Stomach (tissue), 9 donors: ENCODE measurements around the gene STXBP6. TPM values are rescaled to one million over a fixed set of nuclear protein-coding genes. Genes with fewer than 3 reads are reported as not detected.

Source experiments
- DNase-seq, 2 donors: peaks; one replicate each; pipeline versions ENCODE4 v3.0.0 to v3.0.0-alpha.2; 2013 to 2019
- H3K27ac ChIP-seq, 5 donors: fragments of 200-600 bp in 4 of 5; sonication (generic) in 4 of 5; one replicate each; pipeline ENCODE4 v1.5.1; 2013 to 2019; ENCODE audit warnings: mild to moderate bottlenecking in 1 of 5, moderate library complexity in 1 of 5
- H3K27me3 ChIP-seq, 3 donors: fragments of 200-600 bp; sonication (generic); one replicate each; pipeline ENCODE4 v1.5.1; 2017 to 2019; ENCODE audit warnings: mixed run types in 1 of 3
- H3K36me3 ChIP-seq, 4 donors: fragments of 200-600 bp; sonication (generic); 1 replicate in 3 of 4; 2 replicates in 1 of 4; pipeline ENCODE4 v1.5.1; 2016 to 2019
- H3K4me1 ChIP-seq, 4 donors: fragments of 200-600 bp; sonication (generic); one replicate each; pipeline ENCODE4 v1.5.1; 2016 to 2019
- H3K4me3 ChIP-seq, 4 donors: fragments of 200-600 bp; sonication (generic) in 3 of 4; one replicate each; pipeline ENCODE4 v1.5.1; 2016 to 2019; ENCODE audit warnings: mild to moderate bottlenecking in 1 of 4
- H3K9me3 ChIP-seq, 4 donors: fragments of 200-600 bp; sonication (generic); one replicate each; pipeline ENCODE4 v1.5.1; 2016 to 2019
- EP300 ChIP-seq: sonication (generic); formaldehyde crosslinking; IDR thresholded peaks from one replicate; pipeline ENCODE4 v1.6.1; 2017; ENCODE audit warnings: antibody characterized with exemption
- POLR2A ChIP-seq, 4 donors: fragments of 450-650 bp; IDR thresholded peaks; one replicate each; pipeline ENCODE4 v1.6.1; 2016; ENCODE audit warnings: antibody characterized with exemption in 4 of 4, control low read depth in 2 of 4, mild to moderate bottlenecking in 1 of 4, moderate library complexity in 1 of 4
- POLR2AphosphoS5 ChIP-seq, 3 donors: sonication (generic); formaldehyde crosslinking; IDR thresholded peaks; one replicate each; pipeline ENCODE4 v1.6.1; 2016; ENCODE audit warnings: antibody characterized with exemption in 3 of 3
- WGBS, 5 donors: extraction: QIAGEN DNeasy Blood & Tissue Kit in 3 of 5; methylation state at CpG; one replicate each; pipeline versions ENCODE4 v1.1.5 to v1.1.7; 2013 to 2018; 5-methylcytosine and 5-hydroxymethylcytosine counted together
- intact Hi-C: fragments of 100-400 bp; cut with DNase I; formaldehyde crosslinking; loops from one replicate; pipeline ENCODE4 v1.15.1; 2023; ENCODE audit warnings: low total_unique reads
- polyA plus RNA-seq, 3 donors: library from polyadenylated mRNA; stranded (reverse); fragments of 200-250 nt; gene quantifications; one replicate each; pipeline ENCODE4 v1.2.3, GENCODE V29; 2013
- total RNA-seq, 5 donors: library from RNA; depleted of rRNA; stranded (reverse); fragments of >200 nt; gene quantifications; one replicate each; pipeline versions ENCODE4 v1.1.0 to v1.2.3, GENCODE V29; 2014 to 2016
- TF ChIP-seq, protein P1 (sequence below), 7 experiments: fragments of 450-650 bp in 4 of 7; fragments of 200-600 bp in 3 of 7; sonication (generic) in 3 of 7; IDR thresholded peaks; one replicate each; pipeline ENCODE4 v1.5.1; 2016 to 2019; ENCODE audit warnings: antibody characterized with exemption in 7 of 7, control low read depth in 2 of 7, mild to moderate bottlenecking in 1 of 7
- donor health status: healthy with polysubstance abuse.
- donor health status: Bipolar disorder and iron deficiency.
- donor health status: healthy.

Gene STXBP6
- total and polyA plus RNA-seq, 8 donors, result 7.4 to 37.1 (median 15.2) TPM

DNA sequence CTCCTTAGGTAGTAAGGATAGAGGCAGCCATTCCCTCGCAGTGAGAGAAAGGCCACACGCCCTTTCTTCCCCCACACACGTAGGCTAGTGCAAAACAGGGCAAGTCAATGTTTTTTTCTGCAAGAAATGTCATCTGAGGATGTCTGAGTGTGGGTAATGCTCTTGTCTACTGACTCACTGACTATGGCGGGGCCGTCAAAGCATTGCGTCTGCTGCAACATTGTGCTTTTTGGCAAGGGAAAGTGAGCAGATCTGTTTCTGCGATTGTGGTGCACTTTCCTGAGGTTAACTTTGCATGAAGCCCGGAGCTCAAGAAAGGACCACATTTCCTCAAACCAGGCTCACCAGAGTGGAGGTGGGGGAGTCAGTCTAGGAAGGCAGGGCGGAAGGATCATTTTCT lies 234.4 kb downstream of the STXBP6 start:
- no peak overlapping the region for H3K27ac ChIP-seq

GRCh38 chr14:24814944-24815343 lies 235.0 kb downstream of the STXBP6 start:
- WGBS, 5 donors, result 82 to 96% (median 95%) methylated on average over 2 of the region's 2 CpGs
- no peak overlapping the region for H3K4me3 ChIP-seq
- no peak for TF ChIP-seq EP300
- TF ChIP-seq POLR2AphosphoS5 (IDR thresholded peaks at IDR 0.05), result no peak
- intact Hi-C loops, result no loop called here
- H3K27me3 ChIP-seq, result no peaks in the 10 kb centered on the region
- H3K4me1 ChIP-seq, result peaks cover 13 to 55% (median 29%) of the 10 kb centered on the region in 4 donors
- no peak for DNase-seq
- H3K36me3 ChIP-seq, result no peaks in the 10 kb centered on the region
- H3K27ac ChIP-seq, result no peak overlapping the region
- no peaks in the 10 kb centered on the region for H3K9me3 ChIP-seq

More for the DNA sequence above, 234.4 kb downstream of the STXBP6 start:
- 79 to 95% (median 90%) methylated on average over 9 of the region's 9 CpGs for WGBS, 5 donors
- intact Hi-C loops, result no loop called here
- H3K4me1 ChIP-seq, result peaks cover 13 to 49% (median 26%) of the 10 kb centered on the region in 4 donors
- no peaks in the 10 kb centered on the region for H3K9me3 ChIP-seq
- H3K27me3 ChIP-seq, result no peaks in the 10 kb centered on the region
- TF ChIP-seq POLR2A (IDR thresholded peaks at IDR 0.05) (no peak), EP300 (no peak), POLR2AphosphoS5 (IDR thresholded peaks at IDR 0.05) (no peak)
- TF ChIP-seq, protein P1, sequence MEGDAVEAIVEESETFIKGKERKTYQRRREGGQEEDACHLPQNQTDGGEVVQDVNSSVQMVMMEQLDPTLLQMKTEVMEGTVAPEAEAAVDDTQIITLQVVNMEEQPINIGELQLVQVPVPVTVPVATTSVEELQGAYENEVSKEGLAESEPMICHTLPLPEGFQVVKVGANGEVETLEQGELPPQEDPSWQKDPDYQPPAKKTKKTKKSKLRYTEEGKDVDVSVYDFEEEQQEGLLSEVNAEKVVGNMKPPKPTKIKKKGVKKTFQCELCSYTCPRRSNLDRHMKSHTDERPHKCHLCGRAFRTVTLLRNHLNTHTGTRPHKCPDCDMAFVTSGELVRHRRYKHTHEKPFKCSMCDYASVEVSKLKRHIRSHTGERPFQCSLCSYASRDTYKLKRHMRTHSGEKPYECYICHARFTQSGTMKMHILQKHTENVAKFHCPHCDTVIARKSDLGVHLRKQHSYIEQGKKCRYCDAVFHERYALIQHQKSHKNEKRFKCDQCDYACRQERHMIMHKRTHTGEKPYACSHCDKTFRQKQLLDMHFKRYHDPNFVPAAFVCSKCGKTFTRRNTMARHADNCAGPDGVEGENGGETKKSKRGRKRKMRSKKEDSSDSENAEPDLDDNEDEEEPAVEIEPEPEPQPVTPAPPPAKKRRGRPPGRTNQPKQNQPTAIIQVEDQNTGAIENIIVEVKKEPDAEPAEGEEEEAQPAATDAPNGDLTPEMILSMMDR (IDR thresholded peaks at IDR 0.05), result no peak
- no peak overlapping the region for H3K4me3 ChIP-seq
- no peaks in the 10 kb centered on the region for H3K36me3 ChIP-seq
- no peak for DNase-seq

DNA sequence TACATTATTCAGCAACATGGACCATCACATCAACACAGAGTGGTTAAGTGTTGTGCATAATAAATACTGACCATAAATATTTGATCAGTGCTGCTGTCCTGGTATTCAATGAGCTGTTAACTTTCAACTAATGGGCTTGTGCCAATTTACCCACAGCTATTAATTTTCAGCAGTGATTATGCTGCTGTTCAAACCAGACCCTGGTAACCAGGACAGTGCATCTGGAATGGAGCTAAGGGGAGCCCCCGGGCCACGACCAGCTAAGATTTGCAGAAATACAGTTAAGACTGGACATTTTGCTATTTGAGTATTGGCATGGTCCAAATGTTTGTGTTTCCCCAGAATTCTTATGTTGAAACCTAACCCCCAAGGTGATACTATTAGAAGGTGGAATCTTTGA lies 235.6 kb downstream of the STXBP6 start:
- TF ChIP-seq, protein P1 (IDR thresholded peaks at IDR 0.05), result no peak
- no peak for TF ChIP-seq EP300
- TF ChIP-seq POLR2A (IDR thresholded peaks at IDR 0.05), result no peak
- no peak for TF ChIP-seq POLR2AphosphoS5 (IDR thresholded peaks at IDR 0.05)
- Histone ChIP-seq H3K4me1 (peaks cover 13 to 58% (median 30%) of the 10 kb centered on the region in 4 donors), H3K4me3 (no peak overlapping the region), H3K27ac (no peak overlapping the region), H3K27me3 (no peaks in the 10 kb centered on the region), H3K9me3 (no peaks in the 10 kb centered on the region), H3K36me3 (no peaks in the 10 kb centered on the region)
- DNase-seq, result no peak
- intact Hi-C loops, result no loop called here
- 86 to 95% (median 91%) methylated on average over 2 of the region's 2 CpGs for WGBS, 5 donors

DNA sequence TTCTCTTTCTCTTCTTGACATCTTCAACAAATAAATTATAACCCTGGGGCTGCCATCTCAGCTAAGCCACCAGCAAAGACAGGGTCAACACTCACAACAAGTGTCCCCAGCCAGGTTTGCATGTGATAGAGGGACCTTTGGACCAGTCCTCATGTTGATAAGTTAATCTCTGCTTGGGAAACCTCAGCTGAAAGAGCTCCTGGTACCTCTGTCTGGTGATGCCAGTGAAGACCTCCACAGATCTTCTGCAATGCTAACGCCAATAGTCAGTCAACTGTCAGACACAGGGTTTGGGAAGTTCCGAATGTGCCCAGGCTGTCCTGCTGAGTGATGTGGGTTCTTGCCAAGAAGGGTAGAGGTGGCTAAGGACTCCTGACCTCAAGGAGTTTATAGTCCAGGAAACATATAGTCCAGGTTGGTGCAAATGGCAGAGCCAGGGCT lies 236.1 kb downstream of the STXBP6 start:
- no peak for DNase-seq
- H3K9me3 ChIP-seq, result no peaks in the 10 kb centered on the region
- no peaks in the 10 kb centered on the region for H3K27me3 ChIP-seq
- intact Hi-C loops, result no loop called here
- H3K27ac ChIP-seq, result no peak overlapping the region
- no peak overlapping the region for H3K4me3 ChIP-seq
- 76 to 92% (median 83%) methylated on average over 2 of the region's 2 CpGs for WGBS, 5 donors
- no peaks in the 10 kb centered on the region for H3K36me3 ChIP-seq
- TF ChIP-seq POLR2A (IDR thresholded peaks at IDR 0.05), result no peak
- TF ChIP-seq, protein P1 (IDR thresholded peaks at IDR 0.05), result no peak
- TF ChIP-seq POLR2AphosphoS5 (IDR thresholded peaks at IDR 0.05), result no peak
- TF ChIP-seq EP300, result no peak
- peaks cover 13 to 58% (median 31%) of the 10 kb centered on the region in 4 donors for H3K4me1 ChIP-seq

- 38 to 68% (median 53%) methylated on average over 6 of the region's 6 CpGs for WGBS, 5 donors
Observed at GRCh38 chr14:24813089-24813815, 236.7 kb downstream of the STXBP6 start.

More at GRCh38 chr14:24813089-24813815, 236.7 kb downstream of the STXBP6 start:
- Histone ChIP-seq H3K27me3 (no peaks in the 10 kb centered on the region), H3K27ac (no peak overlapping the region), H3K4me1 (peaks cover 13 to 56% (median 33%) of the 10 kb centered on the region in 4 donors), H3K9me3 (no peaks in the 10 kb centered on the region), H3K4me3 (no peak overlapping the region), H3K36me3 (no peaks in the 10 kb centered on the region)
- TF ChIP-seq POLR2A (IDR thresholded peaks at IDR 0.05) (no peak), POLR2AphosphoS5 (IDR thresholded peaks at IDR 0.05) (no peak), EP300 (no peak)
- TF ChIP-seq, protein P1 (IDR thresholded peaks at IDR 0.05), result no peak
- DNase-seq, result no peak
- intact Hi-C loops, result no loop called here
